Measurements from ENCODE around the gene PRUNE2.

DNA sequence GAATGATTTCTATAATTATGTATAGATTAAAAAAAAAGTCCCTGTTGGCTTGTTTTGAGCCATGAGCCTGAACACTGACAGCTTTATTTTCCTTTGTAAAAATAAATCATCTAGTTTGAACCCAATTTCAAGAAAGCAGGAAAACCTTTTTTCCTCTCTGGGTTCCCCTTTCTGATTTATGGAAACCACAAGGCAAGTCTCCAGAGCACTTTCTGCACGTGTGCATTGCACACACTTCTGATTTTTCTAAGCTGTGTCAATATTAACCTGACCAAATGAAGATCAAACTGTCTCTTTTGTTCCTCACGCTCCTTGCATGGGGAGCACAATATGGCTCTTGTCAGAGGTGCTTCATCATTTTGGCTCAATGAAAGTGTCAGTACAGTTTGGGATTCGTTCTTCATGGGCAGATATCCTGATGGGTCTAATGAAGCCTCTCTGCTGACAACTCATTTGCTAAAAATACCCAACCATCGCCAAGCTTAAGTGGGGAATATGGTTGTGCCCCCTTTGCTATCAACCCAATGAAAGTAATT is 180.8 kb downstream of the PRUNE2 start:
- no peak for TF ChIP-seq POLR2AphosphoS5 (IDR thresholded peaks at IDR 0.05; ENCODE audit: low read depth, low read length)
- no peak for TF ChIP-seq REST (IDR thresholded peaks at IDR 0.05; ENCODE audit: insufficient read depth in 1 of 2, low read depth in 2 of 2, low read length in 2 of 2)
- no peak for TF ChIP-seq TAF1 (IDR thresholded peaks at IDR 0.05; ENCODE audit: borderline replicate concordance, insufficient read depth, low read length)
- no peak for TF ChIP-seq FOXP2 (optimal IDR thresholded peaks at IDR 0.05; ENCODE audit: borderline replicate concordance, extremely low read depth, extremely low read length, insufficient read depth)
- no peak for TF ChIP-seq SIN3A (IDR thresholded peaks at IDR 0.05; ENCODE audit: borderline replicate concordance, insufficient read depth, low read length)
